GM19328 (cell line): ENCODE data around the gene HEATR5A.
"Not testable (repeated sequence)": the region's sequence is repeated elsewhere in the genome, so short reads cannot be mapped to it uniquely, and the experiment has no call there.

Experiments used
- ATAC-seq: cut with Tn5 transposase; IDR thresholded peaks from one replicate; pipeline ENCODE4 v1.9.1; 2021; ENCODE audit warnings: mild to moderate bottlenecking, moderate library complexity; ENCODE audit not compliant: unreplicated experiment

HEATR5A gene

DNA sequence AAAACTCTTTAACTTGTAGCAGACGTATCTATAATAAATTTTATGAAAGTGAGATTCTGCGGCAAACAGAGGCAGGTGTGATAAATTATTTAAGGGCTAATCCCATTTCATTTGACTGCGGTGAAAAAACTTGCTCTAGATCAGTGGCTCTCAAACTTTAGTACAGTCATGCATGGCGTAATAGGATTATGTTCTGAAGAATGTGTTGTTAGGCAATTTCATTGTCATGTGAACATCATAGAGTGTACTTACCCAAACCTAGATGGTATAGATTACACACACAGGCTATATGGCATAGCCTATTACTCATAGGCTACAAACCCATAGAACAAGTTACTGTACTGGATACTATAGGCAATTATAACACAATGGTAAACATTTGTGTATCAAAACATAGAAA is 83.7 kb downstream of the HEATR5A start:
- no peak for ATAC-seq

GRCh38 chr14:31331395-31331794 is 89.0 kb downstream of the HEATR5A start:
- not testable (repeated sequence) for ATAC-seq

DNA sequence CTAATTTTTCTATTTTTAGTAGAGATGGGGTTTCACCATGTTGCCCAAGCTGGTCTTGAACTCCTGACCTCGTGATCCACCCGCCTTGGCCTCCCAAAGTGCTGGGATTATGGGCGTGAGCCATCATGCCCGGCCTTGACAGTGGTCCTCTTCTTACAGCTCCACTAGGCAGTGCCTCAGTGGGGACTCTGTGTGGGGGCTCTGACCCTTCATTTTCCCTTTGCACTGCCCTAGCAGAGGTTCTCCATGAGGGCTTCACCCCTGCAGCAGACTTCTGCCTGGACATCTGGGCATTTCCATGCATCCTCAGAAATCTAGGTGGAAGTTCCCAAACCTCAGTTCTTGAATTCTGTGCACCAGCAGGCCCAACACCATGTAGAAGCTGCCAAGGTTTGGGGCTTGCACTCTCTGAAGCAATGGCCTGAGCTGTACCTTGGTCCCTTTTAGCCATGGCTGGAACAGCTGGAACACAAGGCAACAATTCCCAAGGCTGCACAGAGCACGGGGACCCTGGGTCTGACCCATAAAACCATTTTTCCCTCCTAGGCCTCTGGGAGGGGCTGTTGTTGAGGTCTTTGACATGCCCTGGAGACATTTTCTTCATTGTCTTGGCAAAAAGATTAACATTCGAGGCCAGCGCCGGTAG is 90.4 kb downstream of the HEATR5A start:
- not testable (repeated sequence) for ATAC-seq

DNA sequence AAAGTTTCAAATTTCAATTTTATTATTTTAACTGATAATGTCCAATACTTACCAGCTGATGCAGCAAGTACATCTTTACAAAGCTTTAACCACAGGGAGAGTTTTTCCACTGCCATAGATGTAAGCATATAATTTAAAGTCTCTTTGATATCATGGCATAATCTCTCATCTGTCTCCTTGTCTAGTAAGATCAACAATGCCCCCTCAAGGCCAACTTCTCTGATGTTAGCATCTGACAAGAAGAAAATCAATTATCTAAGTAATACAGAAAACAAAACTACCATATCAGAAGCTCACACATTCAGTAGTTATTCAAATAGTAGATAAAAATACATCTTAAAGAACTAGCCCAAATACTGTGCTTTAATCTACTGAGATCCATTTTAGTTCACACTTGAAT is 94.2 kb downstream of the HEATR5A start:
- no peak for ATAC-seq

DNA sequence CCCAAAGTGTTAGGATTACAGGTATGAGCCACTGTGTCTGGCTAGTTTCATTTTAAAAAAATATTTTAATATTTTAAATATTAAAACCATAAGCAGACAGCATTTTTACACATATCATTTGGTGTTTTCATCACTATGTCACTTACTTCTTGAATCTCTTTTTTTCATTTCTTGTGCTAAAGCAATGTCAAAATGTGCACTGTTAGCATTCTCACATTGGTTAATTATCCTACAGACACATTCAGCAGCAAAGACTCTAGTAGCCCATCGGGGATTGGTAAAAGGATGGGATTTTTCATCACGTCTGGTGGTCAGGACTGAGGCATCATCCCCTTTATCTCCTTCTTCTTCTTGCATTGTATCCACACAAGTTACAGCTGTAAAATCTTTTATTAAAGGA is 96.9 kb downstream of the HEATR5A start:
- ATAC-seq, result no peak

GRCh38 chr14:31320922-31321766 is 99.2 kb downstream of the HEATR5A start:
- no peak for ATAC-seq

GRCh38 chr14:31320216-31320615 is 100.1 kb downstream of the HEATR5A start:
- ATAC-seq, result no peak

DNA sequence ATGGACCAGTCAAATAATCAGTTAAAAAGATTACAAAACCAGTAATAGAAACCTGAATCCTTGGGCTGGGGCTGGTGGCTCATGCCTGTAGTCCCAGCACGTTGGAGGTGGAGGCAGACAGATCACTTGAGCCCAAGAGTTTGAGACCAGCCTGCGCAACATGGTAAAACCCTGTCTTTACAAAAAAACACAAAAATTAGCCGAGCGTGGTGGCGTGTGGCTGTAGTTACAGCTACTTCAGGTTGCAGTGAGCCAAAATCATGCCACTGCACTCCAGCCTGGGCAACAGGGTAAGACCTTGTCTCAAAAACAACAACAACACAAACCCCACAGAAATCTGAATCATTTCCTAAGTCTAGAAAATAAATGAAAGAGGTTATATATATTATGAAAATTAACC is 100.6 kb downstream of the HEATR5A start:
- no peak for ATAC-seq

- no peak for ATAC-seq
Measured at GRCh38 chr14:31312934-31313333, 107.4 kb downstream of the HEATR5A start.

DNA sequence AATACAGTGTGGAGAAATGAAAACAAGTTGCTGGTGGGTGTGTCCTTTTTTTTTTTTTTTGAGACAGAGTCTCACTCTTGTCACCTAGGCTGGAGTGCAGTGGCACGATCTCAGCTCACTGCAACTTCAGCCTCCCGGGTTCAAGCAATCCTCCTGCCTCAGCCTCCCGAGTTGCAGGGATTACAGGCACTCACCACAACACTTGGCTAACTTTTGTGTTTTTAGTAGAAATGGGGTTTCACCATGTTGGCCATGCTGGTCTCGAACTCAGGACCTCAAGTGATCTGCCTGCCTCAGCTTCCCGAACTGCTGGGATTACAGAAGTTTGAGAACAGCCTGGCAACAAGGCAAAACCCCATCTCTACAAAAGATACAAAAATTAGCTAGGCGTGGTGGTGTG is 108.0 kb downstream of the HEATR5A start:
- not testable (repeated sequence) for ATAC-seq

GRCh38 chr14:31307618-31308017 is 112.7 kb downstream of the HEATR5A start:
- ATAC-seq, result no peak

DNA sequence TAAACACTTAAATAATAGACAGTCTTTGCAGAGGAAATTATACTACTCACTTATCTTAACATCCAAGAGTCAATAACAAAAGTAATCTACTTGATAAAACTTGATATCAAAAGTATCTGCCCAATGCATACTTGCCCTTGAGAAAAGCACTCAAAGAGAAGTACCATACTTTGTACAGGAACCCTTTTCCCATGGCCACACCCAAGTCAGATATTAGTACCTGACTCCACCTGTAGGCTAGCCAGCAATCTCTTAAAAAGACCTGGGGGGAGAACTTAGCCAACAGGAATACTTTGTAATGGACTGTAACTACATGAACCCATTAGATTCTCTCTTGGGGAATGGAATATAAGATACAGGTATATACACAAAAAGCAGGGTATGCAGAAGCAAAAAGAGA is 113.2 kb downstream of the HEATR5A start:
- no peak for ATAC-seq

DNA sequence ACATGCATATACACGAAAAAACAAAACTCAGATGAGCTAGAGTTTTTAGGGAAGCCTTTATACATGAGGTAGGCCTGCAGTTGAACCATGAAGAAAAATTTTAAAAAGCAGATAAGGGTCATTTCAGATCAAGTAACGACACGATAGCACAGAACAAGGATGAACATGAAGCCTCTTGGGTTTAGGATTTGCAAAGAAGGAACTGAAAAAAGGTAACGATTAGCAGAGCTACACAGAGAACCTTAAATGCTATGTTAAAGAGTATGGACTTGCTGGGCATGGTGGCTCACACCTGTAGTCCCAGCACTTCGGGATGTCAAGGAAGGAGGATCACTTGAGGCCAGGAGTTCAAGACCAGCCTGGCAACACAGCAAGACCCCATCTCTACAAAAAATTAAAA is 116.7 kb downstream of the HEATR5A start:
- ATAC-seq, result no peak

DNA sequence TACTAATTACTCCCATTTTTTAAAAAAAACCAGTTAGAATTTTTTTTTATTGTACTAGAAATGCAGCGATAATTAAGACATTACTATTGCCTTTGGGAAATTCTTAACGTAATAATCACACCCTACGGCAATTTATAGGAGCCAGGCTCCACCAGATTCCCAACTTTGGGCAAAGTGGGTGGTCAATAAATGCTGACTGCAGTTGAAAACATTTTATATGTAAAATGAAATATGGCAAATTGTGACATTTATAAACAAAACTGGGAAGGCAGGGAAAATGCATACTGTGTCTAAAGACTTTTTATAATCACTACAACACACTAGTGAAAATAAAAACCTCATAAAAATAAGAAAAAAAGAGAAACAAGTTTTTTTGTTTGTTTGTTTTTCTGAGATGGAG is 119.5 kb downstream of the HEATR5A start:
- no peak for ATAC-seq

GRCh38 chr14:31300296-31300695 is 120.1 kb downstream of the HEATR5A start:
- no peak for ATAC-seq

- ATAC-seq, result no peak
Measured at GRCh38 chr14:31297701-31298344, 122.5 kb downstream of the HEATR5A start.

DNA sequence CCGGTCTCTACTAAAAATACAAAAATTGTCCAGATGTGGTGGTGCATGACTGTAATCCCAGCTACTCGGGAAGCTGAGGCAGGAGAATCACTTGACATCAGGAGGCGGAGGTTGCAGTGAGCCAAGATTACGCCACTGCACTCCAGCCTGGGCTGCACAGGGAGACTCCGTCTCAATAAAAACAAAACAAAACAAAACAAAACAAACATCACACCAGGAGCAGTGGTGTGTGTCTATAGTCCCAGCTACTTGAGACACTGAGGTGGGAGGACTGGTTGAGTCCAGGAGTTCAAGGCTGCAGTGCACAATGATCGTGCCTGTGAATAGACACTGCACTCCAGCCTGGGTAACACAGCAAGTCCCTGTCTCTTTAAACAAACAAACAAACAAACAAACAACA is 123.2 kb downstream of the HEATR5A start:
- ATAC-seq, result no peak

DNA sequence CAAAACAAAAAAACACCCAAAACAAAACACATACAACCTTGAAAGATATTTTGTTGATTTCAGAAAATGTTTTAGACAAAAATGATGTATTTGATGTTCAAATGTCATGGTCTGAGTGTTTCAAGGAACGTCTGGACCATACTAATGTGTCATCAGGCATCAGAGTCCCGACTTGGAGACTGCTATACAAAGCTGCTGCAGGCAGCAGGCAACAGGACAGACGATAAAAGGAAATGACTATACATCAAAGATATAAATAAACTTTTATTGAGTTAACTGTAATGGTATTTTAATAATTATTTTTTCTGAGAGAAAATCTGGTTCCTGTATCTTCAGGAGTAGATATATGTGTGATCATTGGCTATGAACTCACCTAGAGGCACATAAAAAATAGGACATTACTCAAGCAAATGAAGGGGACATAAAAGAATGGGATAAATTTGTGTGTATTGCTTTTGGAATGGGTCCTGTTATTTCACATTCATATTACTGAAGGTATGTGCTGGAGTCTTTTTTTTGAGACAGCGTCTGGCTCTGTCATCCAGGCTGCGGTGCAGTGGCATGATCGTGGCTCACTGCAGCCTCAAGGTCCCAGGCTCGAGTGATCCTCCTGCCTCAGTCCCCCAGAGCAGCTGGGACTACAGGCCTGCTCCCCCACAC is 125.5 kb downstream of the HEATR5A start:
- no peak for ATAC-seq

- no peak for ATAC-seq
Measured at GRCh38 chr14:31292937-31293616, 127.3 kb downstream of the HEATR5A start.

DNA sequence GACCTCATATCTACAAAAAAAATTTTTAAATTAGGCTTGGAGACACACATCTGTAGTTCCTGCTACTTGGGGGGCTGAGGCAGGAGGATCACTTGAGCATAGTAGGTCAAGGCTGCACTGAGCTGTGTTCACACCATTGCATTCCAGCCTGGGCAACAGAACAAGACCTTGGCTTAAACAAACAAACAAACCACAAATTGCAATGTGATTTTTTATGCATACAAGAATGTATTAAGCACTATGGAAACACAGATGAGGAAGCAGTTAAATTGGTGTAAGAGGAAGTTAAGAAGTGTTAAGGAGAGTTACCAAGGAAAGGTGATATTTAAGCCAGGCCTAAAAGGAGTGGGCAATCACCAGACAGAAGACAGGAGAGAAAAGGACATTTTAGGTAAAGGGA is 129.1 kb downstream of the HEATR5A start:
- ATAC-seq, result no peak
